CD14-positive monocyte (primary cell): ENCODE results near the gene GXYLT1. TPM values are rescaled to one million over a fixed set of nuclear protein-coding genes. Genes with fewer than 3 reads are reported as not detected.
"Not testable (repeated sequence)": the region's sequence is repeated elsewhere in the genome, so short reads cannot be mapped to it uniquely, and the experiment has no call there.

ENCODE experiments used
- DNase-seq, 3 donors: peaks; one replicate each; pipeline ENCODE4 v3.0.0-alpha.2; 2011 to 2022
- H2AFZ ChIP-seq: 2 replicates; pipeline ENCODE4 v1.6.0; 2012; ENCODE audit warnings: mild to moderate bottlenecking, low read depth, low read length, inconsistent platforms; ENCODE audit not compliant: insufficient read depth, poor library complexity, severe bottlenecking
- H3K27ac ChIP-seq, 2 donors: 1 replicate in 1 of 2; 2 replicates in 1 of 2; pipeline ENCODE4 v1.5.1; 2012 to 2013; ENCODE audit warnings: low read length in 2 of 2, control low read depth in 1 of 2, inconsistent platforms in 1 of 2, low read depth in 1 of 2, mild to moderate bottlenecking in 1 of 2
- H3K27me3 ChIP-seq, 2 donors: one replicate each; pipeline versions ENCODE4 v1.6.0 to v1.6.1; 2011 to 2013; ENCODE audit warnings: low read length in 2 of 2; ENCODE audit not compliant: control insufficient read depth in 2 of 2, insufficient read depth in 2 of 2
- H3K36me3 ChIP-seq, 2 donors: replicated peaks in 1 of 2; 1 replicate in 1 of 2; 2 replicates in 1 of 2; pipeline versions ENCODE4 v1.5.1 to v1.6.1; 2012 to 2013; ENCODE audit warnings: low read length in 2 of 2, control low read depth in 1 of 2, inconsistent platforms in 1 of 2, mild to moderate bottlenecking in 1 of 2; ENCODE audit not compliant: insufficient read depth in 2 of 2, control insufficient read depth in 1 of 2
- H3K4me1 ChIP-seq, 2 donors: 1 replicate in 1 of 2; 2 replicates in 1 of 2; pipeline versions ENCODE4 v1.5.1 to v1.6.1; 2012 to 2013; ENCODE audit warnings: low read length in 2 of 2, control low read depth in 1 of 2, inconsistent platforms in 1 of 2, mild to moderate bottlenecking in 1 of 2, moderate library complexity in 1 of 2; ENCODE audit not compliant: insufficient read depth in 2 of 2, control insufficient read depth in 1 of 2
- H3K4me2 ChIP-seq: replicated peaks from 2 replicates; pipeline ENCODE3; 2012; ENCODE audit warnings: low read length, moderate library complexity, mild to moderate bottlenecking; ENCODE audit not compliant: poor library complexity, severe bottlenecking; ENCODE audit errors: extremely low read depth
- H3K4me3 ChIP-seq, 3 experiments: fragments of 200-600 bp in 1 of 3; sonication (generic) in 1 of 3; replicated peaks in 1 of 3; 1 replicate in 2 of 3; 2 replicates in 1 of 3; pipeline ENCODE4 v1.5.1; 2011 to 2013; ENCODE audit warnings: low read length in 3 of 3, mild to moderate bottlenecking in 3 of 3, control low read depth in 2 of 3, low read depth in 2 of 3, inconsistent platforms in 1 of 3, moderate library complexity in 1 of 3
- H3K79me2 ChIP-seq: 2 replicates; pipeline ENCODE4 v1.6.0; 2012; ENCODE audit warnings: mild to moderate bottlenecking, control low read depth, inconsistent platforms, low read length, moderate library complexity; ENCODE audit not compliant: insufficient read depth
- H3K9ac ChIP-seq: 2 replicates; pipeline ENCODE4 v1.6.0; 2017; ENCODE audit warnings: low read length, mild to moderate bottlenecking; ENCODE audit not compliant: insufficient read depth, poor library complexity, severe bottlenecking
- H3K9me3 ChIP-seq, 2 donors: replicated peaks in 1 of 2; 1 replicate in 1 of 2; 2 replicates in 1 of 2; pipeline versions ENCODE4 v1.5.1 to v1.6.1; 2012 to 2013; ENCODE audit warnings: low read length in 2 of 2, control low read depth in 1 of 2; ENCODE audit not compliant: control insufficient read depth in 1 of 2, insufficient read depth in 1 of 2
- H4K20me1 ChIP-seq: 2 replicates; pipeline ENCODE4 v1.6.0; 2012; ENCODE audit warnings: mild to moderate bottlenecking, low read length, control low read depth, moderate library complexity; ENCODE audit not compliant: insufficient read depth
- H3K27ac Mint-ChIP-seq, 7 donors: one replicate each; pipeline ENCODE4 v1.8.0; 2020; ENCODE audit warnings: mild to moderate bottlenecking in 7 of 7, mixed read lengths in 7 of 7, moderate library complexity in 6 of 7, inconsistent platforms in 2 of 7
- H3K27me3 Mint-ChIP-seq, 3 donors: one replicate each; pipeline ENCODE4 v1.8.0; 2021 to 2022; ENCODE audit warnings: low read depth in 3 of 3, mild to moderate bottlenecking in 3 of 3, mixed read lengths in 3 of 3, moderate library complexity in 3 of 3, inconsistent platforms in 1 of 3
- H3K36me3 Mint-ChIP-seq, 2 donors: one replicate each; pipeline ENCODE4 v1.8.0; 2020; ENCODE audit warnings: mixed read lengths in 2 of 2, inconsistent platforms in 1 of 2, mild to moderate bottlenecking in 1 of 2
- H3K4me1 Mint-ChIP-seq: one replicate; pipeline ENCODE4 v1.8.0; 2020; ENCODE audit warnings: mild to moderate bottlenecking, mixed read lengths
- H3K4me3 Mint-ChIP-seq, 2 donors: one replicate each; pipeline ENCODE4 v1.8.0; 2020; ENCODE audit warnings: mild to moderate bottlenecking in 2 of 2, mixed read lengths in 2 of 2, moderate library complexity in 1 of 2
- H3K9me3 Mint-ChIP-seq, 7 donors: one replicate each; pipeline ENCODE4 v1.8.0; 2020 to 2022; ENCODE audit warnings: mixed read lengths in 7 of 7, mild to moderate bottlenecking in 6 of 7, moderate library complexity in 6 of 7, inconsistent platforms in 2 of 7
- CTCF ChIP-seq: fragments of 200-600 bp; IDR thresholded peaks from one replicate; pipeline ENCODE4 v1.8.0; 2022; ENCODE audit warnings: antibody characterized with exemption, mild to moderate bottlenecking
- WGBS: methylation state at CpG from one replicate; pipeline ENCODE4 v1.1.5; 2013; ENCODE audit warnings: missing lambda C conversion rate; ENCODE audit not compliant: insufficient coverage; 5-methylcytosine and 5-hydroxymethylcytosine counted together
- intact Hi-C, 2 donors: fragments of 100-400 bp; cut with micrococcal nuclease; formaldehyde crosslinking; loops; one replicate each; pipeline versions ENCODE4 v1.15.0 to v1.15.1; 2023
- polyA plus RNA-seq, 3 donors: library from polyadenylated mRNA; depleted of rRNA in 1 of 3; unstranded in 2 of 3; stranded (reverse) in 1 of 3; fragments of 300-500 nt in 2 of 3; fragments of >200 nt in 1 of 3; fragmentation: Illumina TruSeq in 2 of 3; gene quantifications; 1 replicate in 2 of 3; 2 replicates in 1 of 3; pipeline ENCODE4 v1.2.3, GENCODE V29; 2012 to 2021

Gene GXYLT1
- polyA plus RNA-seq, 3 donors, result 2.5 to 7.1 (median 4.9) TPM

GRCh38 chr12:42192258-42192657 lies 47.6 kb upstream of the GXYLT1 start:
- WGBS, result no CpG with 5 or more reads among the region's 1 CpG
- H3K4me3 ChIP-seq, result no peak overlapping the region
- H3K27ac ChIP-seq, result no peak overlapping the region
- Mint-ChIP-seq H3K4me3 (no peak overlapping the region), H3K4me1 (no peaks in the 10 kb centered on the region), H3K27me3 (no peaks in the 10 kb centered on the region), H3K27ac (no peak overlapping the region), H3K36me3 (peaks cover 43 to 62% of the 10 kb centered on the region in 2 donors), H3K9me3 (no peaks in the 10 kb centered on the region)
- no peak overlapping the region for H3K9ac ChIP-seq
- intact Hi-C loops, result no loop called here
- no peaks in the 10 kb centered on the region for H4K20me1 ChIP-seq
- H3K4me1 ChIP-seq, result peaks cover under 1 to 2% of the 10 kb centered on the region in 2 donors
- no peak overlapping the region for H2AFZ ChIP-seq
- H3K9me3 ChIP-seq, result no peaks in the 10 kb centered on the region
- TF ChIP-seq CTCF, result no peak
- H3K79me2 ChIP-seq, result no peaks in the 10 kb centered on the region
- H3K27me3 ChIP-seq, result no peaks in the 10 kb centered on the region
- no peak for DNase-seq
- peaks cover 33 to 64% of the 10 kb centered on the region in 2 donors for H3K36me3 ChIP-seq
- no peak overlapping the region for H3K4me2 ChIP-seq

GRCh38 chr12:42190376-42190775 lies 45.7 kb upstream of the GXYLT1 start:
- Histone ChIP-seq H3K79me2 (no peaks in the 10 kb centered on the region), H3K36me3 (peaks cover 22 to 45% of the 10 kb centered on the region in 2 donors), H3K4me3 (no peak overlapping the region), H3K27ac (no peak overlapping the region), H3K4me2 (no peak overlapping the region), H3K9ac (no peak overlapping the region), H3K9me3 (no peaks in the 10 kb centered on the region), H2AFZ (no peak overlapping the region), H3K4me1 (peaks cover 9 to 11% of the 10 kb centered on the region in 2 donors), H3K27me3 (no peaks in the 10 kb centered on the region), H4K20me1 (no peaks in the 10 kb centered on the region)
- intact Hi-C loops, result no loop called here
- TF ChIP-seq CTCF, result no peak
- no peaks in the 10 kb centered on the region for H3K9me3 Mint-ChIP-seq
- no peak overlapping the region for H3K4me3 Mint-ChIP-seq
- DNase-seq, result no peak
- peaks cover 6% of the 10 kb centered on the region for H3K4me1 Mint-ChIP-seq
- no peak overlapping the region for H3K27ac Mint-ChIP-seq
- H3K27me3 Mint-ChIP-seq, result no peaks in the 10 kb centered on the region
- H3K36me3 Mint-ChIP-seq, result peaks cover 32 to 44% of the 10 kb centered on the region in 2 donors

- H3K9me3 Mint-ChIP-seq, H3K9me3 ChIP-seq, H4K20me1 ChIP-seq, intact Hi-C loops, H3K9ac ChIP-seq, H3K4me3 ChIP-seq, H3K4me2 ChIP-seq, H3K4me3 Mint-ChIP-seq, H3K27me3 ChIP-seq, DNase-seq, H2AFZ ChIP-seq, H3K4me1 Mint-ChIP-seq, H3K79me2 ChIP-seq, H3K27ac Mint-ChIP-seq, H3K27ac ChIP-seq, H3K27me3 Mint-ChIP-seq: not testable (repeated sequence)
- peaks cover 34 to 40% of the 10 kb centered on the region in 2 donors for H3K36me3 Mint-ChIP-seq
- no CpG with 5 or more reads among the region's 3 CpGs for WGBS
- peaks cover 9 to 11% of the 10 kb centered on the region in 2 donors for H3K4me1 ChIP-seq
- peaks cover 10 to 34% of the 10 kb centered on the region in 2 donors for H3K36me3 ChIP-seq
These were observed 43.6 kb upstream of the GXYLT1 start for GRCh38 chr12:42188275-42188674.
